ENCODE results near the gene TPST1. TPM values are rescaled to one million over a fixed set of nuclear protein-coding genes. Genes with fewer than 3 reads are reported as not detected.

The TPST1 gene
- total and polyA plus RNA-seq, 9 of the 15 experiments (the other 6 are each of a cell fraction or from before 2014, with no cell fraction given), result 0.15 to 2.2 (median 0.53) TPM

- ChIA-PET CTCF (ENCODE audit: low intra/inter-chr PET ratio) (no interaction called here), POLR2A (interaction anchor here (1.4 kb wide), 1 partner anchor 9 kb away, joined by 3 read pairs; no protein-coding TSS in a partner anchor)
- Histone ChIP-seq H4K20me1 (replicated peaks; ENCODE audit: control insufficient read depth, insufficient read depth, low read length) (no peaks in the 10 kb centered on the region), H3K27me3 (ENCODE audit: control insufficient read depth in 2 of 2, insufficient read depth in 2 of 2, low read length in 2 of 2) (peaks cover 2 to 21% of the 10 kb centered on the region in 2 experiments; a peak in 3 of 5 replicates), H3K9ac (ENCODE audit: insufficient read depth in 1 of 2, low read depth in 2 of 2, low read length in 2 of 2) (no peak overlapping the region), H3K79me2 (ENCODE audit: control insufficient read depth, insufficient read depth, low read length) (no peaks in the 10 kb centered on the region), H3K27ac (ENCODE audit: extremely low read depth, low read depth, low read length) (no peak overlapping the region), H3K9me3 (replicated peaks; ENCODE audit: control insufficient read depth, insufficient read depth, low read depth, low read length) (peaks cover 6% of the 10 kb centered on the region; the same call in 1 of the 2 replicates), H3K4me1 (replicated peaks in 1 of 2; ENCODE audit: control insufficient read depth in 2 of 2, insufficient read depth in 2 of 2, low read length in 2 of 2) (no peaks in the 10 kb centered on the region), H3K36me3 (ENCODE audit: control insufficient read depth, insufficient read depth, low read length) (no peaks in the 10 kb centered on the region), H2AFZ (ENCODE audit: low read depth, low read length) (no peak overlapping the region), H3K4me3 (no peak overlapping the region), H3K4me2 (ENCODE audit: insufficient read depth, low read length) (no peak overlapping the region), H3K9me1 (ENCODE audit: control insufficient read depth, insufficient read depth, low read length) (no peaks in the 10 kb centered on the region)
- WGBS (ENCODE audit: insufficient coverage, low coverage, missing lambda C conversion rate), result 28% methylated on average over 6 of the region's 6 CpGs
- ATAC-seq, result no peak; the same call in 2 of the 3 replicates
- in situ Hi-C loops (cut with MboI), result no loop called here
- intact Hi-C loops (cut with micrococcal nuclease), result no loop called here
- FAIRE-seq, result no peak
- TF ChIP-seq ZNF717 (CRISPR knock-in tag; IDR thresholded peaks at IDR 0.05), result no peak
- no peak for TF ChIP-seq ZNF764 (CRISPR knock-in tag; IDR thresholded peaks at IDR 0.05; ENCODE audit: low read depth)
- TF ChIP-seq DPF2 (IDR thresholded peaks at IDR 0.05), result no peak
- no peak for TF ChIP-seq SUPT5H (IDR thresholded peaks at IDR 0.05)
- no peak for TF ChIP-seq E4F1 (CRISPR knock-in tag; IDR thresholded peaks at IDR 0.05; ENCODE audit: borderline replicate concordance)
- no peak for TF ChIP-seq RNF2 (IDR thresholded peaks at IDR 0.05)
- TF ChIP-seq KDM2B (CRISPR knock-in tag; IDR thresholded peaks at IDR 0.05), result no peak
- TF ChIP-seq SMARCB1 (IDR thresholded peaks at IDR 0.05; ENCODE audit: insufficient read length, low read depth), result no peak
- no peak for TF ChIP-seq ZNF146 (CRISPR knock-in tag; IDR thresholded peaks at IDR 0.05; ENCODE audit: unreplicated experiment)
- TF ChIP-seq PURB (CRISPR knock-in tag; IDR thresholded peaks at IDR 0.05; ENCODE audit: low read depth), result no peak
- TF ChIP-seq BRF1 (IDR thresholded peaks at IDR 0.05; ENCODE audit: borderline replicate concordance, extremely low read depth, insufficient read length), result no peak
- no peak for TF ChIP-seq PML (IDR thresholded peaks at IDR 0.05; ENCODE audit: low read length)
- no peak for TF ChIP-seq BACH1 (tag; IDR thresholded peaks at IDR 0.05)
- TF ChIP-seq STAT5B (CRISPR knock-in tag; IDR thresholded peaks at IDR 0.05), result no peak
- TF ChIP-seq GATAD2B (IDR thresholded peaks at IDR 0.05; ENCODE audit: borderline replicate concordance), result no peak
- BruUV-seq (replicated peaks), result no TSS peak
- DNase-seq (ENCODE audit: extremely low read depth in 1 of 4, low spot score in 3 of 4), result no peak
These were observed 22.2 kb upstream of the TPST1 start for GRCh38 chr7:66182920-66183319.

Measured in K562 (cell line).